Germinal center (tissue), 1 donor: ENCODE measurements around the gene CDH4.
"Not testable (repeated sequence)": the region's sequence is repeated elsewhere in the genome, so short reads cannot be mapped to it uniquely, and the experiment has no call there.

ENCODE experiments used
- DNase-seq: peaks from one replicate; pipeline ENCODE4 v3.0.0; 2012; ENCODE audit warnings: mixed read lengths, low spot score

The CDH4 gene

GRCh38 chr20:61964675-61965605 lies 712.9 kb downstream of the CDH4 start:
- DNase-seq = no peak

DNA sequence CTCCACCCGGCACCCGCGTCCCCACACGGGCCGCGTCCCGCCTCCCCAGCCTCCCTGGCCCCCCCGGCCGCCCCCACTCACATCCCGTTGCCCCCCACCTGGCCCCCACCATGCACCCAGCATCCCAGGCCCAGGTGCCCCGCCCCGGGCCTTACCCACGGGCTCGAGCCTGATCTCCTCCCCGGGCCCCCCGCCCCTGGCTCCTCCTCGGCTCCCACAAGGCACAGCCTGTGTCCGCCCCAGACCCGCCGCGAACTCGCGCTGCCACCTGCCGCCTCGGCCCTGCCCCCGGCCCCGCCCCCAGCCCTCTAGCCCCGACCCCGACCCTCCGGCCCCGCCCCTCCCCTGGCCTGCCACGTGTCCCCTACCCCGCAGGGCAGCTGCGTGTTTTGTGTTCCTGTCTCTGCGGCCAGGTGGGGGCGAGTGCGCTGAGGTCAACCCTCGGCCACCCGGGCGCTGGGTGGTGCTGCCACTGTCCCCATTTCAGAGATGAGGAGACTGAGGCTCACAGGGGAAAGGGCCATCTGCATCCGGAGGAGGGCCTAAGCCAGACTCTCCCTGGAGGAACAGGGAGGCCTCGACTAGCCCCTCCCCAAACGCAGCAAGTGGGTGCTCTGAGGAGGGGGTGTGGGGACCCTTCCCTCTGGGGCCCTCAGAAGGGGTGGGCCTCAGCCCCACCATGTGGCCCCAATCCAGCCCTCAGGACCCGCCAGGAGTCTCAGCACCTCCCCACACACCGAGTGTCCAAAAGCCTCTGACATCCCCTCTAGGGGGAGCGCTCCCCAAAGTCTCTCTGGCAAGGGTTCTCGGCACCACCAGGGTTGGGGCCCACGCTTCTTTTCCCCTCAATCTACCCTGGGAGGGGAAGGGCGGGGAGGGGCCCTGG lies 713.8 kb downstream of the CDH4 start:
- DNase-seq = no peak

- DNase-seq = no peak
Measured at GRCh38 chr20:61966492-61967244, 714.6 kb downstream of the CDH4 start.

DNA sequence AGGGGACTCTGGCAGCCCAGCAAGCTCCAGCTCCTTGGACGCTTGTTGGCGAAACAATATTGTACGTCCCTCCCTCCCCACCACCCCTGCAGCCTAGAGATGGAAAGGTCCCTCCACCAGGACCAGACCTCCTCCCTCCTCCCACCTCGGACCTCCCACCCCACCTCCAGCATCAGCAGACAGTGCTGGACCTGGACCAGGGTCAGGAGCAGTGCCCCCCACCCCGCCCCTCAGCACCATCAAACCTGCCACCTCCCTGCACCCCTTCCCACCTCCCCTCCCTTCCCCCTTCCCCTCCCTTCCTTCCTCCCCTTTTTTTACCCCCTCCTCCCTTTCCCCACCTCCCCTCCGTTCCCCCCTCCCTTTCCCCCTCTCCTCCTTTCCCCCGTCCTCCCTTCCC lies 715.2 kb downstream of the CDH4 start:
- no peak for DNase-seq

- no peak for DNase-seq
Measured at GRCh38 chr20:61968036-61968810, 716.2 kb downstream of the CDH4 start.

DNA sequence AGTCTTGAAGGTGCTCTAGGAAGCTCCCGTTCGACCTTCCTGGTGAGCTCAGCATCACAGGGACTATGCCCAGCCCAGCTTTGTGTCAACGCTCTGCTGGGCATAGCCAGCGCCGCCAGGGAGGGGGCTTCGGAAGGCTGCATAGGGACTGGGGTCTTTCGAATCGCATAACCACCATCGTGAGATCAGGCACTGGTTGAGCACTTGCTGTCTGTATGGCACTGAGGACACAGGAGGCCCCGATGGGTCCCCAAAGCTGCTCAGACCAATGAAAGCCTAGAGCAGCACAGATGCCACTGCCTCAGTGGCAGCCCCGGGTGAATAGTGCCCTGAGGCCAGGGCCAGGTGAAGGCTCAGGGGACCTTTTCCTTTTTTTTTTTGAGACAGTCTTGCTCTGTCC lies 716.9 kb downstream of the CDH4 start:
- no peak for DNase-seq

DNA sequence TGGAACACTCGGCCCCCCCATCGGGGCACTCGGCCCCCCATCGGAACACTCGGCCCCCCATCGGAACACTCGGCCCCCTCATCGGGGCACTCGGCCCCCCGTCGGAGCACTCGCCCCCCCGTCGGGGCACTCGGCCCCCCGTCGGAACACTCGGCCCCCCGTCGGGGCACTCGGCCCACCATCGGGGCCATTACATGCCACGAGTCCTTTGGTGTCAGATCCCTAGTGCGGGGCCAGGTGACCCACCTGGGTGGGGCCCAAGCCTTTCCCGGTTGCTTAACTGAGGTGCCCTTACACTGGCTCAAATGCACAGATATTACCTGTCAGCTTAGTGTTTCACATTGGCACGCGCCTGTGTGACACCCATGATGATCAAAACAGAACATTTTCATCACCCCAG lies 717.7 kb downstream of the CDH4 start:
- DNase-seq = no peak

DNA sequence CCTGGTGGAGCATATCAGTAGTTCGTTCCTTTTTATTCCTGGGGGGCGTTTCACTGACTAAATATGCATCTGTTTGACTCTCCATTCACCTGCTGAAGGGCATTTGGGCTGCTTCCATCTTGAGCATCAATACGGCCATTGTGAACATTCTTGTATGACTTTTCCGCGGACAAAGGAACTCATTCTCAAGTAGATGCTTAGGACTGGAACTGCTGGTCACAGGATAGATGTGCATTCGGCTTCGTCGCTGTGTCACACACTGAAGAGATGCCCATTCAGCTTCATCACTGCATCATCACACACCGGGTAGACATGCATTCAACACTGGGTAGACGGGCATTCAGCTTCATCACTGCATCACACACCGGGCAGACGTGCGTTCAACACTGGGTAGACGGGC lies 718.3 kb downstream of the CDH4 start:
- no peak for DNase-seq

DNA sequence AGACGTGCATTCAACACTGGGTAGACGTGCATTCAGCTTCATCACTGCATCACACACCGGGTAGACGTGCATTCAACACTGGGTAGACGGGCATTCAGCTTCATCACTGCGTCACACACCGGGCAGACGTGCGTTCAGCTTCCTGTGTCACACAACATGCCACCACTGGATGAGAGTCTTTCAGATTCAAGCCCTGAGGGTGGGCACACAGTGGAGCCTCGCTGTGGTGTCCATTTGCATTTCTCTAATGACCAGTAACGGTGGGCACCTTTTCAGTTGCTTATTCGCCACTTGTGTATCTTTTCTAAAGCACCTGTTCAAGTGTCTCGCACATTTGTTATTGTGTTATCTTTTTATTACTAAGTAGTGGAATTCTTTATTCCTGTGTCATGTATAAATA lies 719.5 kb downstream of the CDH4 start:
- DNase-seq = not testable (repeated sequence)

DNA sequence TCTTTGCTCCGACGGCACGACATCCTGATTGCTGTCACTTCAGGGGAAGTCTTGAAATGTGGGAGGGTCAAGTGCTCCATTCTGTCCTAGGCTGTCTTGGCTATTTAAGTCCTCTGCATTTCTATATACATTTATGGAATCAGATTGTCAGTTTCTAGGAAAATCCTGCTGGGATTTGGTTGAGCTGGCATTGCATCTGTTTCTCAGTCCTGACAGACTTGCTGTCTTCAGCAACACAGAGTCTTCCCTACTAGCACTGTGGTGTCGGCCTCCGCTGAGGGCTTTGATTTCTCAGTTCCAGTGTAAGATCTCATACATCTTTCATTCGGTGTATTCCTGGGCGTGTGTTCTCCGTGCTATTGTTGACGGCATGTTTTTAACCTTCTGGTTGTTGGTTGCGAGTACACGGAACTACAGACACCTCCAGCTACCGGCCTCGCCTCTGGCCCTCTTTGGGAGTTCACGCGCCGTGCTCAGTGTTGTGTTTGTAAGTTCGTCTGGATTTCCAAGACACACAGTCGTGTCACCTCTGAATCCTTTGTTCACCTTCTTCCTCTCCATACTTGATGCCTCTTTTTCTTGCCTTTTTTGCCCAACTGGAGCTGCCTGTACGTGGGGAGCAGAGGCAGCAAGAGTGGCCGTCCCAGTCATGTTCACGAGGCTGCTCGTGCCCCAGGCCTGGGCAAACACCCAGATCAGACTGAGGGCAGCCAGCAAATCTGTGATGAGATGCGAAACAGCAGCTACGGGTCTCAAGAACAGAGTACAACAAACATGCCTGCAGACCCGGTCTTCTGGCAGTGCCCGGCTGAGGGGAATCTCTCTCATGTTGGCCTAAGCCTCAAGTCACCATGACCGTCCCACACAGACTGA lies 720.8 kb downstream of the CDH4 start:
- DNase-seq = no peak

GRCh38 chr20:61973515-61974356 lies 721.7 kb downstream of the CDH4 start:
- DNase-seq = no peak

GRCh38 chr20:61974357-61974665 lies 722.2 kb downstream of the CDH4 start:
- no peak for DNase-seq

DNA sequence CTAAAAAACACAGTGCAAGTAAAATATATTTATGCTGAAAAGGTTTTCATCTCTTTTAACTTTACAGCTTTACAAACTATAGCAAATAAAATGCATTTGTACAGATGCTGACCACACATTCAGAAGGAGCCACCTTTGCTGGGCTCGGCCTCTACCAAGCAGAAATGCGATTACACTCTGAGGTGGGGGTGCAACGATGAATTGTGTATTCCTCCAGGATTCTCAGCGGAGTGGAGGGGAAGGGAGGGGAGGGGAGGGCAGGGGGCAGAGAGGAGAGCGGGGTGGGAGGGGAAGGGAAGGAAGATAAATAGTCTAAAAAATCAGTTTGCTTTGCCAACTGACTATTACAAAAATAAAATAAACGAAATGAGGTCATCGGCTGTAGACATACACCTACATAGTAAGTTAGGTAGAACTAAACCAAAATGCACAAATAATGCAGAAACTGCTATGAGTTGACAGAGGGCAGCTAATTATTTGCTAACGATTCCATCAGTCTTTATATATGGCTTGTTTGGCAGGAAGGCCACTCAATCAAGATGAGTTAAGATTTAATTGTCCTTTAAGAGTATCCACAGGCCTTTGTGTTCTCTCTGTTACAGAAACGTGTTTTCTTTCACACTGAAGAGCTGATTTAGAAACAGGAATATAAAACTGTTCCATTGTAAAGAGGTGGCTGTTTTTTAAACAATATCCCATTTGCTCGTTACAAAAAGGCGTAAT lies 723.5 kb downstream of the CDH4 start:
- DNase-seq = no peak

DNA sequence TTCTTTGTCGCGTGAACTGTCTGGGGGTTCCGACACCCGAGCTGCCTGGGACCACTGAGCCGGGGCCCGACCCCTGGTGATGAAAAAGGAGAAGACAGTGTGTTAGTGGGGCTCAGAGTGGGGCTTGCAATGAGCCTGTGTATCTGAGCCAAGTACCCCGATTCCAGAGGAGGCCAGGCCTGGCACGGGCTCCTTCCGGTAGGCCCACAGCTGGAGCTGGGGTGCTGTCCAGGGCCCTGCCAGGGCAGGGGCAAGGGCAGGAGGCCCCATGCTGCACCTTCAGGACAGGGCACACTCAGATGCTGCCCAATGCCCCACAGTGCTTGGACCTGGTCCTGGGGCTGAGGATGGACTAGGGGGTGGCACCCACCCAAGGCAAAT lies 724.2 kb downstream of the CDH4 start:
- no peak for DNase-seq

DNA sequence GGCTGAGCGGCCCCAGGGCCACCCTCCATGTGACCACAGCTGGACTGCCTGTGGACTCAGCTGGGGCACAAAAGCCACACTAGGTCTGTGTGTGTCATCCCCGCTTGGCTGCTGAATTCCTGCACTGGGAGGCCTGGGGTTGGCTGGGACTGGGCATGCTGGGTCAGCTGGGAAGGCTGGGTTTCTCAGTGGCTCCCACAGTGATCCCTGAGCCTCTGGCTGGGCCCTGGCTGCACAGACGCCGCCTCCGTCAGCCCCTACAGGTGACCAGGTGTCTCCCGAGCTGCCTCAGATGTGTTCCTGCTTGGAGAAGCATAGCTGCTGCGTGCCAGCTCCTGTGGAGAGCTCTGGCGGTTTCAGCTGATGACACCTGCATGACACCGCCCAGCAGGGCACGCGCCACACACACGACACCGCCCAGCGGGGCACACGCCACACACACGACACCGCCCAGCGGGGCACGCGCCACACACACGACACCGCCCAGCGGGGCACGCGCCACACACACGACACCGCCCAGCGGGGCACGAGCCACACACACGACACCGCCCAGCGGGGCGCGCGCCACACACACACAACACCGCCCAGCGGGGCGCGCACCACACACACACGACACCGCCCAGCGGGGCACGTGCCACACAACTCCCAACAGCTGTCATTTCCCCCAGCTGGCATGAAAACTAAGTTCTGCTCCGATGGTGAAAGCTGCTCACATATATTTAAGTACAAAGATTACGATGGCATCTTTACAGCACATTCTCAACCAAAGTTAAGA lies 724.8 kb downstream of the CDH4 start:
- no peak for DNase-seq

DNA sequence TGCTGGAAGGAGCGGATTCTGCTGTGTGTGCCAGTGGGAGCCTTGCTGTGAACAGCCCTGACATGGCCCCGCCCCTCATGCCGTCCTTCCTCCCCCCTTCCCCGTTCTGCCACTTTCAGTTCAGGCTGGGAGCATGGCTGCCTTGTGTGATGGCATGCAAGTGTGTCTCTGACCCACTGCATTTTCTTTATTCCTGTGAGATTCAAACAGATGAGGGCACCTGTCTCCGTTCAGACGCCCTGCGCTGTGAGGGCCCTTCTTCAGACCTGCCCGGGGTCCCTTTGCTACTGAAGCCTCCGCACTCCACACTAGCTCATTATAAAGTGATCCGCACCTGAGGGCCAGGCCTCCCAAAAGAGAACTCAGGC lies 725.3 kb downstream of the CDH4 start:
- DNase-seq = no peak

GRCh38 chr20:61978491-61978890 lies 726.4 kb downstream of the CDH4 start:
- DNase-seq = no peak

- no peak for DNase-seq
Measured at GRCh38 chr20:61979090-61979489, 727.0 kb downstream of the CDH4 start.
